ENCODE data around the gene CSK. TPM values are rescaled to one million over a fixed set of nuclear protein-coding genes. Genes with fewer than 3 reads are reported as not detected.

Gene CSK
- polyA plus RNA-seq, 1 of the 3 experiments (the other 2 are of a cell fraction), result 53.1 TPM

DNA sequence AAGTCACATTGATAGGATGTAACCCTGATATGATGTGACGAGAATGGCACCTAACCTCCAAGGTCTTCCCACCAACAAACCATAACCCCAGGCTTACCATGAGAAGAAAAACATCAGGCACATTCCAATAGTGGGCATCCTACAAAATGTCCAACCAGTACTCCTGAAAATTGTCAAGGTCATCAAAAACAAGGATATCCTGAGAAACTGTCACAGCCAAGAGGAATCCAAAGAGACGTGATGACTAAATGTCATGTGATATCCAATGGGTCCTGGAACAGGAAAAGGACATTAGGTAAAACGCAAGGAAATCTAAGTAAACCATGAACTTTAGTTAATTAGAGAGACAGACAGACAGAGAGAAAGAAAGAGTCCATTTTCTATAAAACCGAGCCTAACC, 35.5 kb upstream of the CSK start:
- H3K4me3 ChIP-seq (ENCODE audit: low read depth in 2 of 2, low read length in 1 of 2), result no peak overlapping the region
- no peak for DNase-seq
- no peaks in the 10 kb centered on the region for H4K20me1 ChIP-seq (ENCODE audit: insufficient read depth)
- no peaks in the 10 kb centered on the region for H3K79me2 ChIP-seq (ENCODE audit: insufficient read depth)
- no peak overlapping the region for H3K27ac ChIP-seq (ENCODE audit: low read depth in 2 of 2, low read length in 1 of 2)
- H3K4me1 ChIP-seq (ENCODE audit: control insufficient read depth in 1 of 2, insufficient read depth in 2 of 2, low read depth in 1 of 2, low read length in 1 of 2), result no peaks in the 10 kb centered on the region
- peaks cover 3% of the 10 kb centered on the region; the same call in 1 of the 2 replicates for H3K9me3 ChIP-seq
- ChIA-PET CTCF (interaction anchor here (5.9 kb wide), 1 partner anchor 23 kb away, joined by 36 read pairs; no protein-coding TSS in a partner anchor), POLR2A (no interaction called here)
- peaks cover 4% of the 10 kb centered on the region; the same call in 1 of the 2 replicates for H3K27me3 ChIP-seq (ENCODE audit: insufficient read depth)
- H3K4me2 ChIP-seq, result no peak overlapping the region
- no peak for TF ChIP-seq PBX3 (IDR thresholded peaks at IDR 0.05)
- no peak for TF ChIP-seq TCF12 (IDR thresholded peaks at IDR 0.05)
- TF ChIP-seq RCOR1 (IDR thresholded peaks at IDR 0.05; ENCODE audit: low read length), result no peak
- TF ChIP-seq MAX (IDR thresholded peaks at IDR 0.05; ENCODE audit: low read depth), result no peak
- TF ChIP-seq FOXJ3 (CRISPR knock-in tag; IDR thresholded peaks at IDR 0.05), result no peak
- TF ChIP-seq, protein P1, sequence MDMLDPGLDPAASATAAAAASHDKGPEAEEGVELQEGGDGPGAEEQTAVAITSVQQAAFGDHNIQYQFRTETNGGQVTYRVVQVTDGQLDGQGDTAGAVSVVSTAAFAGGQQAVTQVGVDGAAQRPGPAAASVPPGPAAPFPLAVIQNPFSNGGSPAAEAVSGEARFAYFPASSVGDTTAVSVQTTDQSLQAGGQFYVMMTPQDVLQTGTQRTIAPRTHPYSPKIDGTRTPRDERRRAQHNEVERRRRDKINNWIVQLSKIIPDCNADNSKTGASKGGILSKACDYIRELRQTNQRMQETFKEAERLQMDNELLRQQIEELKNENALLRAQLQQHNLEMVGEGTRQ (IDR thresholded peaks at IDR 0.05; ENCODE audit: borderline replicate concordance, low read depth, low read length), result no peak
- H3K9ac ChIP-seq, result no peak overlapping the region
- 21% methylated on average over 4 of the region's 4 CpGs for WGBS (ENCODE audit: low lambda C conversion rate)
- H3K9me2 ChIP-seq, result no peaks in the 10 kb centered on the region
- no peaks in the 10 kb centered on the region for H3F3A ChIP-seq (replicated peaks; ENCODE audit: insufficient read depth)
- no peaks in the 10 kb centered on the region for H3K36me3 ChIP-seq (replicated peaks in 1 of 2; ENCODE audit: control insufficient read depth in 1 of 2, insufficient read depth in 2 of 2, low read length in 1 of 2)
- H2AFZ ChIP-seq (ENCODE audit: low read depth), result no peak overlapping the region

- no peak within 1 kb of the TSS for H3K4me2 ChIP-seq
- no peak within 1 kb of the TSS for H3K4me3 ChIP-seq (ENCODE audit: low read depth in 2 of 2, low read length in 1 of 2)
- H3K4me1 ChIP-seq (ENCODE audit: control insufficient read depth in 1 of 2, insufficient read depth in 2 of 2, low read depth in 1 of 2, low read length in 1 of 2), result no peaks in the 10 kb centered on the region
- no peaks in the 10 kb centered on the region for H4K20me1 ChIP-seq (ENCODE audit: insufficient read depth)
- WGBS (ENCODE audit: low lambda C conversion rate), result 69% methylated on average over 2 of the region's 3 CpGs
- DNase-seq, result no peak
- H3K36me3 ChIP-seq (replicated peaks in 1 of 2; ENCODE audit: control insufficient read depth in 1 of 2, insufficient read depth in 2 of 2, low read length in 1 of 2), result no peaks in the 10 kb centered on the region
- no peaks in the 10 kb centered on the region for H3K79me2 ChIP-seq (ENCODE audit: insufficient read depth)
- H3K9me2 ChIP-seq, result no peaks in the 10 kb centered on the region
- no peak within 1 kb of the TSS for H2AFZ ChIP-seq (ENCODE audit: low read depth)
- peaks cover 10% of the 10 kb centered on the region for H3F3A ChIP-seq (replicated peaks; ENCODE audit: insufficient read depth)
- H3K27ac ChIP-seq (ENCODE audit: low read depth in 2 of 2, low read length in 1 of 2), result no peak within 1 kb of the TSS
- ChIA-PET POLR2A (no interaction called here), CTCF (interaction anchor here (0.6 to 3.3 kb wide), 5 partner anchors 9 to 938 kb away, joined by 3 to 24 read pairs (median 3); no protein-coding TSS in a partner anchor)
- no peaks in the 10 kb centered on the region for H3K9me3 ChIP-seq
- TF ChIP-seq ELF1 (IDR thresholded peaks at IDR 0.05) (no peak), REST (IDR thresholded peaks at IDR 0.05; ENCODE audit: low read depth, low read length) (no peak), TCF12 (IDR thresholded peaks at IDR 0.05) (no peak)
- TF ChIP-seq, protein P2, sequence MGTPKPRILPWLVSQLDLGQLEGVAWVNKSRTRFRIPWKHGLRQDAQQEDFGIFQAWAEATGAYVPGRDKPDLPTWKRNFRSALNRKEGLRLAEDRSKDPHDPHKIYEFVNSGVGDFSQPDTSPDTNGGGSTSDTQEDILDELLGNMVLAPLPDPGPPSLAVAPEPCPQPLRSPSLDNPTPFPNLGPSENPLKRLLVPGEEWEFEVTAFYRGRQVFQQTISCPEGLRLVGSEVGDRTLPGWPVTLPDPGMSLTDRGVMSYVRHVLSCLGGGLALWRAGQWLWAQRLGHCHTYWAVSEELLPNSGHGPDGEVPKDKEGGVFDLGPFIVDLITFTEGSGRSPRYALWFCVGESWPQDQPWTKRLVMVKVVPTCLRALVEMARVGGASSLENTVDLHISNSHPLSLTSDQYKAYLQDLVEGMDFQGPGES (IDR thresholded peaks at IDR 0.05; ENCODE audit: low read depth, low read length), result no peak
- H3K27me3 ChIP-seq (ENCODE audit: insufficient read depth), result peaks cover 4% of the 10 kb centered on the region; the same call in 1 of the 2 replicates
- no peak within 1 kb of the TSS for H3K9ac ChIP-seq
These were observed 33.4 kb upstream of the CSK start, which contains the start of gene CYP1A2 for GRCh38 chr15:74748322-74748946. Gene CYP1A2 (plus strand): TSS chr15:74748845. CDS start chr15:74749739, 894 bp downstream.
